Hepatocyte (in vitro differentiated cells): Measurements from ENCODE around the gene RARA.

Source experiments
- CTCF ChIP-seq: fragments of 200-600 bp; sonication (generic); IDR thresholded peaks from 2 replicates; pipeline ENCODE4 v1.5.1; 2016; ENCODE audit warnings: antibody characterized with exemption, mild to moderate bottlenecking; ENCODE audit not compliant: poor library complexity
- EZH2 ChIP-seq: fragments of 200-600 bp; sonication (generic); IDR thresholded peaks from 2 replicates; pipeline ENCODE4 v1.6.1; 2016; ENCODE audit warnings: antibody characterized with exemption, mild to moderate bottlenecking, borderline replicate concordance
- EZH2phosphoT487 ChIP-seq: fragments of 200-600 bp; sonication (generic); IDR thresholded peaks from one replicate; pipeline ENCODE4 v1.6.1; 2018; ENCODE audit warnings: antibody characterized with exemption, mild to moderate bottlenecking, low read depth, moderate library complexity; ENCODE audit not compliant: unreplicated experiment, severe bottlenecking

GRCh38 chr17:40319651-40320540 lies 10.9 kb downstream of the RARA start:
- TF ChIP-seq EZH2phosphoT487 (no peak), CTCF (no peak), EZH2 (no peak)
